ACHN (cell line): Measurements from ENCODE around the gene EIF2S3.
"Not testable (repeated sequence)": the region's sequence is repeated elsewhere in the genome, so short reads cannot be mapped to it uniquely, and the experiment has no call there.

ENCODE experiments used
- DNase-seq: peaks from one replicate; pipeline ENCODE4 v3.0.0-alpha.2; 2015
- in situ Hi-C: cut with HindIII; loops from 2 replicates; pipeline ENCODE4 v1.10.0; 2017; ENCODE audit warnings: low sequenced_read_pairs, low pct_ligation_motif_present, low pct_unique_long_range_greater_than_20kb

The EIF2S3 gene

DNA sequence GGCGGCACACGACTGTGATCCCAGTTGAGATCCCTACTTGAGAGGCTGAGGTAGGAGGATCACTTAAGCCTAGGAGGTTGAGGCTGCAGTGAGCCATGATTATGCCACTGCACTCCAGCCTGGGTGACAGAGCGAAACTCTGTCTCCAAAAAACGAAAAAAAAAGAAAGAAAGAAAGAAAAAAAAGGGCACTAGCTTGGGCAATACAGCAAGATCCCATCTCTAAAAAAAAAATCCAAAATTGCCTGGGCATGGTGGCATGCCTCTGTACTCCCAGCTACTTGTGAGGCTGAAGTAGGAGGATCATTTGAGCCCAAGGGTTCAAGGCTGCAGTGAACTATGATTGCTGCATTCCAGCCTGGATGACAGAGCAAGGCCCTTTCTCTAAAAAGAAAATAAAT, 17.0 kb upstream of the EIF2S3 start:
- DNase-seq, result no peak
- in situ Hi-C loops, result no loop called here

DNA sequence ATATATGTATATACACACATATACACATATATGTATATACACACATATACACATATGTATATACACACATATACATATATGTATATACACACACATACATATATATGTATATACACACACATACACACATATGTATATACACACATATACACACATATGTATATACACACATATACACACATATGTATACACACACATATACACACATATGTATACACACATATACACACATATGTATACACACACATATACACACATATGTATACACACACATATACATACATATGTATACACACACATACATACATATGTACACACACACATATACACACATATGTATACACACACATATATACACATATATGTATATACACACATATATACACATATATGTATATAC, 8.7 kb upstream of the EIF2S3 start:
- DNase-seq, in situ Hi-C loops: not testable (repeated sequence)

GRCh38 chrX:24049643-24050042, 5.1 kb upstream of the EIF2S3 start:
- DNase-seq, in situ Hi-C loops: not testable (repeated sequence)

GRCh38 chrX:24050522-24051318, 4.0 kb upstream of the EIF2S3 start:
- in situ Hi-C loops, DNase-seq: not testable (repeated sequence)

DNA sequence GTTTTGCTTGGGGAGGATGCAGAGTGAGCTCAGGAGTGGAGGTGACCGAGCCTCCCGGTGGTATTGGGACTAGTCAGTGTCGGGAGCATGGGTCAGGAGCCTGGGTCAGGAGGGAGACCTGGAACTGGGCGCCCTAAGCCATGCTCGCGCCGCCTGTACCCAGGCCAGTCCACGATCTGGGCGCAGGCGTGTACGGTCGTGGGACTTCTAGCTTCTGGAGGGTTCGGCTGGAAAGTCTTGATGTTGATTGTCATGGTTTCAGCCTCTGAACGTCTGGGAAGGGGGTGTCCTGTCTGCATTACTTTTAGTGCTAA, 244 bp downstream of the EIF2S3 start:
- in situ Hi-C loops, result no loop called here
- no peak for DNase-seq

DNA sequence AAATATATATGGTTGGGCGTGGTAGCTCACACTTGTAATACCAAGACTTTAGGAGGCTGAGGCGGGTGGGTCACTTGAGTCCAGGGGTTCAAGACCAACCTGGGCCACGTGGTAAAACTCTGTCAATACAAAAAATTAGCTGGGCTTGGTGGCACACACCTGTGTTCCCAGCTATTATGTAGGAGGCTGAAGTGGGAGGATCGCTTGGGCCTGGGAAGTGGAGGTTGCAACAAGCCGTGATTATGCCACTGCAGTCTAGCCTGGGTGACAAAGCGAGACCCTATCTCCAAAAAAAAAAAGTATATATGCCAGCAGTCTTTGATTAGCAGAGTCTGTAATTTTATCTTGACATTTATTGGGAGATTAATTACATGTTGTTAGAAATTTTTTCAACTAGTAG, 8.7 kb downstream of the EIF2S3 start:
- no peak for DNase-seq
- in situ Hi-C loops, result no loop called here

DNA sequence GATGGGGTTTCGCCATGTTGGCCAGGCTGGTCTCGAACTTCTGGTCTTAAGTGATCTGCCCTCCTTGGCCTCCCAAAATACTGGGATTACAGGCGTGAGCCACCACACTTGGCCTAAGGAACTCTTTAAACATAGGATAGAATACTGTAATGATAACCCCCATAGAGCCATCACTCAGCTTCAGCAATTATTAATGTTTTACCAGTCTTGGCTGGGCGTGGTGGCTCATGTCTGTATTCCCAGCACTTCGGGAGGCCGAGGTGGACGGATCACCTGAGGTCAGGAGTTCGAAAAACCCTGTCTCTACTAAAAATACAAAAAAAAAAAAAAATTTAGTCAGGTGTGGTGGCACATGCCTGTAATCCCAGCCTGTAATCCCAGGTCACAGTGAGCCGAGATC, 15.1 kb downstream of the EIF2S3 start:
- no peak for DNase-seq
- in situ Hi-C loops, result no loop called here

- in situ Hi-C loops, result no loop called here
- DNase-seq, result no peak
Measured at GRCh38 chrX:24079411-24079810, 24.7 kb downstream of the EIF2S3 start.

DNA sequence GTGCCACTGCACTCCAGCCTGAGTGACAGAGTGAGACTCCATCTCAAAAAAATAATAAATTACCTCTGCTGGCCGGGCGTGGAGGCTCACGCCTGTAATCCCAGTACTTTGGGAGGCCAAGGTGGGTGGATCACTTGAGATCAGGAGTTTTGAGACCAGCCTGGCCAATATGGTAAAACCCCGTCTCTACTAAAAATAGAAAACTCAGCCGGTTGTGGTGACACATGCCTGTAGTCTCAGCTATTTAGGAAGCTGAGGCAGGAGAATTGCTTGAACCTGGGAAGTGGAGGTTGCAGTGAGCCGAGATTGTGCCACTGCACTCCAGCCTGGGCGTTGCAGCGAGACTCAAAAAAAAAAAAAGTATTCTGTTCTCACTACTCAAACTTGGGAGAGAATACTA, 25.5 kb downstream of the EIF2S3 start:
- DNase-seq, in situ Hi-C loops: not testable (repeated sequence)

- in situ Hi-C loops, result no loop called here
Measured at GRCh38 chrX:24080704-24081103, 25.9 kb downstream of the EIF2S3 start.

GRCh38 chrX:24081661-24082154, 27.0 kb downstream of the EIF2S3 start:
- DNase-seq, result peak; percentile 61
- in situ Hi-C loops, result no loop called here

More at GRCh38 chrX:24080704-24081103, 25.9 kb downstream of the EIF2S3 start:
- DNase-seq, result no peak

DNA sequence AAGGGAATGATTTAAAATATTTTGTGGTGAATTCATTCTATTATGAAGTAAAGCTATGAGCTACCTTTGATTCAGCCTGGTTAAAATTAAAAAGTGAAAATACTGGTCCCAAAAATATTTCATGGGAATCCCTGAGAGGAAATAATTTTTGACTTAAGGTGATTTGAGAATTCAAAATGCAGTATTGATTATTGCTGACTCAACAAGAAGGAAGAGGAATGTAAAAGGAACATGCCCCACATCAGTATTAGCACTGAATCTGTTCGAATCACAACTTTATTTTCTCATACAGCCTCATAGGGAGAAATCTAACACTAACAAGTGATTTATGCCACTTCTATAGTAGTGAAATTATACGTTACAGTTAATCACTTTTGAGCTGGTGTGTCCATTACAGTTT, 27.7 kb downstream of the EIF2S3 start:
- in situ Hi-C loops, result no loop called here
- DNase-seq, result no peak

DNA sequence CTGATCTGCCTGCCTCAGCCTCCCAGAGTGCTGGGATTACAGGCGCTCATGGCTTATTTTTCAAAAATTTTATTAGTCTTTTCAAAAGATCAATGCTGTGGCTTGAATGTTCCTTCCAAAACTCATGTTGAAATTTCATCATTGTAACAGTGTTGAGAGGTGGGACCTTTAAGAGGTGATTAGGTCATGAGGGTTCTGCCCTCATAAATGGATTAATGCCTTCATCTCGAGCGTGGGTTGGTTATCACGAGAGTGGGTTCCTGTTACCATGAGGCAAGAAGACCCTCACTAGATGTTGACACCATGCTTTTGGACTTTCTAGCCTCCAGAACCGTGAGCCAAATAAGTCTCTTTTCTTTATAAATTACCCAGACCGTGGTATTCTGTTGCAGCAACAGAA, 30.3 kb downstream of the EIF2S3 start:
- in situ Hi-C loops, result no loop called here
- DNase-seq, result no peak

DNA sequence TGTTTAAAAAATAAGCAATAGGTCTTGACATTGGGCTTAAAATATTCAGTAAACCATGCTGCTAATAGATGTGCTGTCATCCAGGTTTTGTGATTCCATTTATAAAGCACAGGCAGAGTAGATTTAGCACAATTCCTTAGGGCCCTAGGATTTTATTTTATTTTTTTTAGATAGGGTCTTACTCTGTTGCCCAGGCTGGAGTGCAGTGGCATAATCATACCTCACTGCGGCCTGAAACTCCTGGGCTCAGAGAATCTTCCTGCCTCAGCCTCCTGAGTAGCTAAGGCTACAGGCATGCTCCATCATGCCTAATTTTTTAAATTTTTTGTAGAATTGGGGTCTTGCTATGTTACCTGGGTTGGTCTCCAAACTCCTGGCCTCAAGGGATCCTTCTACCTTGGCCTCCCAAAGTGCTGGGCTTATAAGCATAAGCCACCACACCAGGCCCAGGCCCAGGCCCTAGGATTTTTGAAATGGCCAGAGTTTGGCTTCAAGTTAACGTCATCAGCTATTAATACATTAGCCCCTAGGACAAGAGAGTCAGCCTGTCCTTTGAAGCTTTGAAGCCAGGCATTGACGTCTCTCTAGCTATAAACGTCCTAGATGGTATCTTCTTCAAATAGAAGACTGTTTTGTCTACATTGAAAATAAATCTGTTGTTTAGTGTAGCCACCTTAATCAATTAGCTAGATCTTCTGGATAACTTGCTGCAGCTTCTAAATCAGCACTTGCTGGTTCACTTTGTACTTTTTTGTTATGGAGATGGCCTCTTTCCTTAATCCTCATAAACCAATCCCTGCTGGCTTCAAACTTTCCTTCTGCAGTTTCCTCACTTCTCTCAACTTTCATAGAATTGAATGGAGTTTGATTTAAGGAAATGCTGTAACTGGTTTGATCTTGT, 35.8 kb downstream of the EIF2S3 start:
- DNase-seq, result no peak
- in situ Hi-C loops, result no loop called here

DNA sequence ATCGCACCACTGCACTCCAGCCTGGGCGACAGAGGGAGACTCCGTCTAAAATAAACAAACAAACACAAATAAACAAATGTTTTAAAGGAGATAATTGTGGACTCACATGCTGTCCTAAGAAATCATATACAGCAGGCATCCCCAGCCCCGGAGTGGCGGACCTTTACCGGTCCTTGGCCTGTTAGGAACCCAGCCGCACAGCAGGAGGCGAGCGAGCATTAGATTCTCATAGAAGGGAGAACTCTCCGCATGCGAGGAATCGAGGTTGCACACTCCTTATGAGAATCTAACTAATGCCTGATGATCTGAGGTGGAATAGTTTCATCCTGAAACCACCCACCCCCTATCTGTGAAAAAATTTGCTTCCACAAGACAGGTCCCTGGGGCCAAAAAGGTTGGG, 39.0 kb downstream of the EIF2S3 start:
- DNase-seq, result no peak
- in situ Hi-C loops, result no loop called here

- in situ Hi-C loops, result no loop called here
- no peak for DNase-seq
Measured at GRCh38 chrX:24097741-24098260, 43.0 kb downstream of the EIF2S3 start.

DNA sequence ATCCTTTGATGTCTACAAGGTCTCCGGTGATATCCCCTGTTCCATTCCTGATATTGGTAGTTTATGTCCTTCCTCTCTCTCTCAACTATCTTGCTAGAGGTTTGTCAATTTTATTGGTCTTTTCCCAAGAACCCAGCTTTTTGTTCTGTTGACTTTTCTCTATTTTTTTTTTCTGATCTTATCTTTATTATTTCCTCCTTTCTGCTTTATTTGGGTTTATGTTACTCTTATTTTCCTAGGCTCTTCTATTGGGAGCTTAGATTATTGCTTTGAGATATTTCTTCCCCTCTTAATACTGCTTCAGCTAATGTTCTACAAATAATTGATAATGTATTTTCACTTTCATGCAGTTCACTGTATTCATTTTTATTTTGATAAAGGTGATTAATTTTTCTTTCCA, 44.2 kb downstream of the EIF2S3 start:
- no peak for DNase-seq
- in situ Hi-C loops, result no loop called here

DNA sequence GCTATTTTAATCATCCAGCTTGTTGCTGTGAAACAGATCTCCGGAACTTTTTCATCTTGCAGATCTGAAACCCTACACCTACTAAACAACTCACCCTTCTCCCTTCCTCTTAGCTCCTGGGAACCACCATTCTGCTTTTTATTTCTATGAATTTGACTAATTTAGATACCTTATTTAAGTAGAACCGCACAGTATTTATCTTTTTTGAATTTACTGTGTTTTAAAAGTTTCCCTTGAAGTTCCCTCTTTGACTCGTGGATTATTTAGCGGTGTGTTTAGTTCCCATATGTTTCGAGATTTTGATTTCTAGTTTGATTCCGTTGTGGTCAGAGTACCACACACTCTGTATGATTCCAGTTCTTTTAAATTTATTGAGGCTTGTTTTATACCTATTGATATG, 44.6 kb downstream of the EIF2S3 start:
- no peak for DNase-seq
- in situ Hi-C loops, result no loop called here

DNA sequence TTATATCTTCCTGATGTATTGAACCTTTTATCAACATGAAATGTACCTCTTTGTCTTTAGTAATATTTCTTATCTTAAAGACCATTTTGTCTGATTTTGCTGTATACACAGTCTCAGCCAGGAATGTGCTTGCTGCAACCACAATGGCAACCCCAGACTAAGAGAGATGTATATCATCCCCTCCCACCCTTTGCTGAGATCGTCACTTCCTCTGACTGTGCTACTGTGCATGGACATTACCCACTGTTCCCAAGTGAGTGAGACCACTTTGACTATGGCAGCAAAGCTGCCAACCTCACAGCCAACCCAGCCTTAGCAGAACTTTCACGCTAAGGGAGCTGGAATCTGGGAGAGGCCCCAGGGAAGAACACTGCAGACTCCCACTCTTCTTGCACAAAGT, 46.0 kb downstream of the EIF2S3 start:
- in situ Hi-C loops, result no loop called here
- DNase-seq, result no peak
